K562 (cell line): Measurements from ENCODE around the gene ME3. TPM values are rescaled to one million over a fixed set of nuclear protein-coding genes. Genes with fewer than 3 reads are reported as not detected.

Experiments used
- ATAC-seq: fragments of 200-7000 bp; cut with Tn5 transposase; 3 replicates; pipeline ENCODE4 v1.9.1; 2020; ENCODE audit warnings: moderate library complexity
- BruUV-seq: library from RNA; stranded (reverse); fragments of 400-500 nt; replicated peaks from 2 replicates; lab custom pipeline; 2021; lab: Mats Ljungman, UMichigan
- CTCF ChIA-PET: fragments of 300-600 bp; formaldehyde crosslinking; extraction: SDS; loops from one replicate; lab custom pipeline; 2021; ENCODE audit warnings: low intra/inter-chr PET ratio; lab: Yijun Ruan, JAX
- POLR2A ChIA-PET: fragments of 300-600, 350-650 bp; sonication (Branson Sonifier 250); formaldehyde crosslinking; extraction: SDS; loops from one replicate; lab custom pipeline; 2021; ENCODE audit warnings: antibody characterized with exemption, inconsistent platforms; lab: Yijun Ruan, JAX
- DNase-seq, 4 experiments: peaks; one replicate each; pipeline versions ENCODE4 v3.0.0 to v3.0.0-alpha.2; 2011 to 2018; ENCODE audit warnings: low spot score in 3 of 4, mixed read lengths in 3 of 4; ENCODE audit errors: extremely low read depth in 1 of 4
- FAIRE-seq: peaks from 2 replicates; lab custom pipeline; 2011; peaks lifted over from hg19 to GRCh38; lab: Jason Lieb, UNC
- H2AFZ ChIP-seq: 2 replicates; pipeline ENCODE4 v1.6.0; 2011; ENCODE audit warnings: low read depth, low read length, control low read depth, inconsistent platforms
- H3K27ac ChIP-seq: fragments of 200-600 bp; 3 replicates; pipeline ENCODE4 v1.8.0; 2011; ENCODE audit warnings: low read depth, mild to moderate bottlenecking, control low read depth, inconsistent platforms, low read length, moderate library complexity, mixed read lengths; ENCODE audit errors: extremely low read depth
- H3K27me3 ChIP-seq, 2 experiments: fragments of 300-600 bp in 1 of 2; 2 replicates in 1 of 2; 3 replicates in 1 of 2; pipeline versions ENCODE4 v1.6.0 to v1.8.0; 2011; ENCODE audit warnings: inconsistent platforms in 2 of 2, low read length in 2 of 2, mild to moderate bottlenecking in 1 of 2, mixed read lengths in 1 of 2, moderate library complexity in 1 of 2; ENCODE audit not compliant: control insufficient read depth in 2 of 2, insufficient read depth in 2 of 2
- H3K36me3 ChIP-seq: fragments of 300-600 bp; 3 replicates; pipeline ENCODE4 v1.8.0; 2011; ENCODE audit warnings: mild to moderate bottlenecking, low read length, inconsistent platforms; ENCODE audit not compliant: control insufficient read depth, insufficient read depth
- H3K4me1 ChIP-seq, 2 experiments: fragments of 200-600 bp in 1 of 2; replicated peaks in 1 of 2; 2 replicates in 1 of 2; 3 replicates in 1 of 2; pipeline versions ENCODE4 v1.5.1 to v1.8.0; 2011; ENCODE audit warnings: inconsistent platforms in 2 of 2, low read length in 2 of 2, mild to moderate bottlenecking in 1 of 2, mixed read lengths in 1 of 2, moderate library complexity in 1 of 2; ENCODE audit not compliant: control insufficient read depth in 2 of 2, insufficient read depth in 2 of 2
- H3K4me2 ChIP-seq: 2 replicates; pipeline ENCODE4 v1.6.1; 2011; ENCODE audit warnings: low read length, control low read depth, inconsistent platforms, mixed read lengths; ENCODE audit not compliant: insufficient read depth
- H3K4me3 ChIP-seq: fragments of 200-600 bp; sonication (generic), shearing (Covaris generic); 2 replicates; pipeline ENCODE4 v1.5.1; 2016; ENCODE audit warnings: control low read depth, inconsistent platforms
- H3K79me2 ChIP-seq: fragments of 200-600 bp; 3 replicates; pipeline ENCODE4 v1.8.0; 2011; ENCODE audit warnings: low read length, inconsistent platforms; ENCODE audit not compliant: control insufficient read depth, insufficient read depth
- H3K9ac ChIP-seq, 2 experiments: 2 replicates each; pipeline versions ENCODE4 v1.6.0 to v1.6.1; 2011; ENCODE audit warnings: low read depth in 2 of 2, low read length in 2 of 2, control low read depth in 1 of 2, inconsistent platforms in 1 of 2, mild to moderate bottlenecking in 1 of 2, mixed read lengths in 1 of 2; ENCODE audit not compliant: insufficient read depth in 1 of 2
- H3K9me1 ChIP-seq: one replicate; pipeline ENCODE4 v1.6.0; 2011; ENCODE audit warnings: inconsistent platforms, mild to moderate bottlenecking, low read length, moderate library complexity; ENCODE audit not compliant: control insufficient read depth, insufficient read depth
- H3K9me3 ChIP-seq: replicated peaks from 2 replicates; pipeline ENCODE4 v1.5.1; 2011; ENCODE audit warnings: low read depth, low read length, inconsistent platforms; ENCODE audit not compliant: control insufficient read depth, insufficient read depth
- H4K20me1 ChIP-seq: replicated peaks from 2 replicates; pipeline ENCODE4 v1.6.1; 2011; ENCODE audit warnings: low read length, inconsistent platforms, mixed read lengths; ENCODE audit not compliant: control insufficient read depth, insufficient read depth
- ADNP ChIP-seq: fragments of 200-800 bp; sonication (Bioruptor generic); IDR thresholded peaks from 2 replicates; pipeline ENCODE4 v1.6.1; 2016; ENCODE audit warnings: missing genetic modification characterization, missing compliant biosample characterization
- BCOR ChIP-seq: fragments of 450-650 bp; IDR thresholded peaks from 2 replicates; pipeline ENCODE4 v1.6.1; 2016
- EP300 ChIP-seq: IDR thresholded peaks from 2 replicates; pipeline ENCODE4 v1.6.1; 2012; ENCODE audit warnings: low read length, improper control_type of control experiment
- ESRRA ChIP-seq: fragments of 450-650 bp; IDR thresholded peaks from 2 replicates; pipeline ENCODE4 v1.6.1; 2014; ENCODE audit warnings: low read depth, mild to moderate bottlenecking, moderate library complexity, borderline replicate concordance
- POLR3G ChIP-seq: IDR thresholded peaks from 2 replicates; pipeline ENCODE4 v1.6.1; 2011; ENCODE audit not compliant: insufficient read length, insufficient replicate concordance; ENCODE audit errors: extremely low read depth
- RBM25 ChIP-seq: fragments of 200-400 bp; formaldehyde crosslinking; IDR thresholded peaks from 2 replicates; pipeline ENCODE4 v1.6.1; 2018; ENCODE audit warnings: low read length, low read depth, moderate library complexity; ENCODE audit not compliant: severe bottlenecking
- SP2 ChIP-seq: IDR thresholded peaks from 2 replicates; pipeline ENCODE4 v1.6.1; 2011; ENCODE audit warnings: mild to moderate bottlenecking, low read depth, low read length, moderate library complexity; ENCODE audit not compliant: poor library complexity, severe bottlenecking; ENCODE audit errors: extremely low read depth
- THRB ChIP-seq: fragments of 450-650 bp; formaldehyde crosslinking; conservative IDR thresholded peaks from 2 replicates; pipeline ENCODE4 v1.4.0; 2022; ENCODE audit warnings: mild to moderate bottlenecking, missing genetic modification characterization
- WGBS: fragments of 100-300 bp; shearing (Covaris generic); methylation state at CpG from one replicate; pipeline ENCODE4 v1.1.6; 2016; ENCODE audit warnings: low coverage, mixed read lengths; ENCODE audit not compliant: insufficient coverage; ENCODE audit errors: missing lambda C conversion rate; 5-methylcytosine and 5-hydroxymethylcytosine counted together
- in situ Hi-C: fragments of 300-500 bp; cut with MboI; formaldehyde crosslinking; loops from 4 replicates; pipeline ENCODE4 v1.15.0; 2018; ENCODE audit warnings: inconsistent platforms, mixed read lengths
- intact Hi-C: fragments of 100-400 bp; cut with micrococcal nuclease; formaldehyde crosslinking; loops from 2 replicates; pipeline ENCODE4 v1.14.2; 2022
- polyA plus RNA-seq, 8 experiments: library from polyadenylated mRNA; depleted of rRNA in 4 of 8; stranded (reverse) in 5 of 8; unstranded in 3 of 8; fragments of >200 nt; fragmentation: Nextera tagmentation in 2 of 8; fragmentation: Illumina TruSeq in 1 of 8; extraction: Ambion mirVana in 2 of 8; extraction: Trizol in 1 of 8; gene quantifications; 2 replicates each; pipeline versions ENCODE4 v1.2.1 to v1.2.3, GENCODE V29; 2011 to 2014; ENCODE audit warnings: inconsistent platforms in 1 of 8, missing spikeins in 1 of 8
- total RNA-seq, 7 experiments: library from RNA; depleted of rRNA in 6 of 7; stranded (reverse); fragments of >200 nt in 6 of 7; fragmentation: Illumina TruSeq in 2 of 7; extraction: Trizol in 2 of 7; gene quantifications; 2 replicates each; pipeline versions ENCODE4 v1.2.1 to v1.2.3, GENCODE V29; 2011 to 2021; ENCODE audit warnings: low replicate concordance in 1 of 7

ME3 gene
- total and polyA plus RNA-seq, 9 of the 15 experiments (the other 6 are each of a cell fraction or from before 2014, with no cell fraction given) = not detected

- H3K27me3 ChIP-seq = peaks cover 0 to 5% of the 10 kb centered on the region in 2 experiments; a peak in 1 of 5 replicates
- H3K4me3 ChIP-seq = no peak overlapping the region
- intact Hi-C loops = no loop called here
- H2AFZ ChIP-seq = no peak overlapping the region
- ChIA-PET POLR2A (no interaction called here), CTCF (no interaction called here)
- H3K9me3 ChIP-seq = no peaks in the 10 kb centered on the region
- H3K36me3 ChIP-seq = no peaks in the 10 kb centered on the region
- H3K79me2 ChIP-seq = no peaks in the 10 kb centered on the region
- H3K4me2 ChIP-seq = no peak overlapping the region
- no peak overlapping the region for H3K9ac ChIP-seq
- 0 out of 2 replicates have a peak, but pooled peaks cover 3% of the 10 kb centered on the region for H4K20me1 ChIP-seq
- FAIRE-seq (no peak), DNase-seq (no peak), ATAC-seq (no peak)
- TF ChIP-seq THRB (no peak), RBM25 (peak; percentile 66), ADNP (tag) (peak; percentile 64), POLR3G (no peak), ESRRA (0 out of 2 replicates have a peak, but pooled peaks have one; percentile 35), EP300 (no peak), SP2 (no peak), BCOR (0 out of 2 replicates have a peak, but pooled peaks have one; percentile 15)
- H3K27ac ChIP-seq = no peak overlapping the region
- in situ Hi-C loops = no loop called here
- BruUV-seq = no TSS peak
- no peaks in the 10 kb centered on the region for H3K9me1 ChIP-seq
- 5% methylated on average over 6 of the region's 6 CpGs for WGBS
- peaks cover under 1 to 2% of the 10 kb centered on the region in 2 experiments; a peak in 3 of 5 replicates for H3K4me1 ChIP-seq
Measured at GRCh38 chr11:86587264-86588193, 84.9 kb downstream of the ME3 start.
